Esophagus squamous epithelium (tissue), 5 donors: ENCODE results near the gene FAM83E. TPM values are rescaled to one million over a fixed set of nuclear protein-coding genes. Genes with fewer than 3 reads are reported as not detected.

Source experiments
- DNase-seq: peaks from one replicate; lab custom pipeline; 2025; lab: John Stamatoyannopoulos, UW
- H3K27ac ChIP-seq, 4 donors: fragments of 200-600 bp; sonication (generic); one replicate each; pipeline ENCODE4 v1.5.1; 2016 to 2019; ENCODE audit warnings: mild to moderate bottlenecking in 1 of 4
- H3K27me3 ChIP-seq, 4 donors: fragments of 200-600 bp; sonication (generic); 1 replicate in 3 of 4; 2 replicates in 1 of 4; pipeline versions ENCODE4 v1.5.1 to v1.6.0; 2017 to 2021; ENCODE audit warnings: antibody characterized with exemption in 1 of 4
- H3K36me3 ChIP-seq, 3 donors: fragments of 200-600 bp; sonication (generic); one replicate each; pipeline ENCODE4 v1.5.1; 2016 to 2019
- H3K4me1 ChIP-seq, 3 donors: fragments of 200-600 bp; sonication (generic); one replicate each; pipeline ENCODE4 v1.5.1; 2017 to 2019
- H3K4me3 ChIP-seq, 4 donors: fragments of 200-600 bp; sonication (generic); 1 replicate in 3 of 4; 2 replicates in 1 of 4; pipeline ENCODE4 v1.5.1; 2016 to 2019; ENCODE audit warnings: mild to moderate bottlenecking in 2 of 4, moderate library complexity in 1 of 4
- H3K9me3 ChIP-seq, 3 donors: fragments of 200-600 bp; sonication (generic); one replicate each; pipeline ENCODE4 v1.5.1; 2016 to 2019
- POLR2A ChIP-seq, 4 donors: fragments of 450-650 bp; IDR thresholded peaks; one replicate each; pipeline ENCODE4 v1.6.1; 2017; ENCODE audit warnings: antibody characterized with exemption in 4 of 4, mild to moderate bottlenecking in 4 of 4, moderate library complexity in 3 of 4
- WGBS, 2 donors: methylation state at CpG; one replicate each; pipeline ENCODE4 v1.1.5; 2018; 5-methylcytosine and 5-hydroxymethylcytosine counted together
- intact Hi-C: fragments of 100-400 bp; cut with DNase I; formaldehyde crosslinking; loops from one replicate; pipeline ENCODE4 v1.15.0; 2022
- total RNA-seq, 4 donors: library from RNA; depleted of rRNA; stranded (reverse); fragments of >200 nt; gene quantifications; one replicate each; pipeline ENCODE4 v1.1.0, GENCODE V29; 2016
- TF ChIP-seq, protein P1 (sequence below), 6 experiments: fragments of 450-650 bp in 4 of 6; fragments of 200-600 bp in 2 of 6; sonication (generic) in 2 of 6; IDR thresholded peaks; one replicate each; pipeline ENCODE4 v1.5.1; 2016 to 2019; ENCODE audit warnings: antibody characterized with exemption in 6 of 6, mild to moderate bottlenecking in 4 of 6, moderate library complexity in 4 of 6
- donor health status: DM: yes; HTN: yes; CAD: no.

Gene FAM83E
- total RNA-seq, 4 donors from 2014 or later = 3.1 to 12.3 (median 8.6) TPM

DNA sequence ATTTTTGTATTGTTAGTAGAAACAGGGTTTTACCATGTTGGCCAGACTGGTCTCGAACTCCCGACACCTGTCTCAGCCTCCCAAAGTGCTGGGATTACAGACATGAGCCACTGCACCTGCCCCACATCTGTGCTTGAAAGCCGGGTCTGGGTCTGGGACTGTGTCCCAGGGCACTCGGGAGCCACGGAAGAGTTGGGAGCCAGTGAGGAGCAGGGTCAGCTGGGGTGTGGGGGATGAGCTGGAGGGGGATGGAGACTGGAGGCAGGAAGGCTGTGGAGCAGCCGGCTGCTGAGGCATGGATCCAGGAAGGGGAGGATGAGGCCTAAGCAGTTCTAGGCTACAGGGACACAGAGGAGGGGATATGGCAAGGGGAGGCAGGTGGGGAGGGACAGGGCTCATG, 19.0 kb downstream of the FAM83E start:
- TF ChIP-seq, protein P1, sequence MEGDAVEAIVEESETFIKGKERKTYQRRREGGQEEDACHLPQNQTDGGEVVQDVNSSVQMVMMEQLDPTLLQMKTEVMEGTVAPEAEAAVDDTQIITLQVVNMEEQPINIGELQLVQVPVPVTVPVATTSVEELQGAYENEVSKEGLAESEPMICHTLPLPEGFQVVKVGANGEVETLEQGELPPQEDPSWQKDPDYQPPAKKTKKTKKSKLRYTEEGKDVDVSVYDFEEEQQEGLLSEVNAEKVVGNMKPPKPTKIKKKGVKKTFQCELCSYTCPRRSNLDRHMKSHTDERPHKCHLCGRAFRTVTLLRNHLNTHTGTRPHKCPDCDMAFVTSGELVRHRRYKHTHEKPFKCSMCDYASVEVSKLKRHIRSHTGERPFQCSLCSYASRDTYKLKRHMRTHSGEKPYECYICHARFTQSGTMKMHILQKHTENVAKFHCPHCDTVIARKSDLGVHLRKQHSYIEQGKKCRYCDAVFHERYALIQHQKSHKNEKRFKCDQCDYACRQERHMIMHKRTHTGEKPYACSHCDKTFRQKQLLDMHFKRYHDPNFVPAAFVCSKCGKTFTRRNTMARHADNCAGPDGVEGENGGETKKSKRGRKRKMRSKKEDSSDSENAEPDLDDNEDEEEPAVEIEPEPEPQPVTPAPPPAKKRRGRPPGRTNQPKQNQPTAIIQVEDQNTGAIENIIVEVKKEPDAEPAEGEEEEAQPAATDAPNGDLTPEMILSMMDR (IDR thresholded peaks at IDR 0.05) = no peak
- TF ChIP-seq POLR2A (IDR thresholded peaks at IDR 0.05) = no peak
- peaks cover 0 to 13% (median 0%) of the 10 kb centered on the region in 4 donors for H3K27me3 ChIP-seq
- no peaks in the 10 kb centered on the region for H3K4me1 ChIP-seq
- 63 to 82% methylated on average over 1 to 6 of the region's 6 CpGs for WGBS, 2 donors
- no peak overlapping the region for H3K4me3 ChIP-seq
- intact Hi-C loops = no loop called here
- H3K9me3 ChIP-seq = no peaks in the 10 kb centered on the region
- H3K36me3 ChIP-seq = peaks cover 0 to 97% (median 4%) of the 10 kb centered on the region in 3 donors
- DNase-seq = no peak
- no peak overlapping the region for H3K27ac ChIP-seq

DNA sequence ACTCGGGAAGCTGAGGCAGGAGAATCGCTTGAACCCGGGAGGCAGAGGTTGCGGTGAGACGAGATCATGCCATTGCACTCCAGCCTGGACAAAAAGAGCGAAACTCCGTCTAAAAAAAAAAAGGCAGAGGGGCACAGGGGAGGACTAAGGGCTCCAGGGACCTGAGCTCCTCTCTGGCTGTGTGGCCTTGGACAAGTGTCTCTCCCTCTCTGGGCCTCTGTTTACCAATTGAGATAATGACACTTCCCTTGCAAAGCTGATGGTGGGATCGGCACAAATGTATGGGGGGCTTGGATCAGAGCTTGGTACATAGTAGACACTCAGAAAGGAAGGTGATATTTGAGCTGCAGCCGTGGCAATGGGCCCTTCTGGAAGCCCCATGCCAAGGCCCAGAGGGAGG, 19.7 kb downstream of the FAM83E start:
- Histone ChIP-seq H3K9me3 (no peaks in the 10 kb centered on the region), H3K4me1 (no peaks in the 10 kb centered on the region), H3K27ac (no peak overlapping the region), H3K27me3 (peaks cover 0 to 13% (median 0%) of the 10 kb centered on the region in 4 donors), H3K36me3 (peaks cover 0 to 94% (median 4%) of the 10 kb centered on the region in 3 donors), H3K4me3 (no peak overlapping the region)
- DNase-seq = no peak
- TF ChIP-seq, protein P1 (IDR thresholded peaks at IDR 0.05) = no peak
- no peak for TF ChIP-seq POLR2A (IDR thresholded peaks at IDR 0.05)
- intact Hi-C loops = no loop called here
- WGBS, 2 donors = 91 to 93% methylated on average over 7 to 9 of the region's 9 CpGs

DNA sequence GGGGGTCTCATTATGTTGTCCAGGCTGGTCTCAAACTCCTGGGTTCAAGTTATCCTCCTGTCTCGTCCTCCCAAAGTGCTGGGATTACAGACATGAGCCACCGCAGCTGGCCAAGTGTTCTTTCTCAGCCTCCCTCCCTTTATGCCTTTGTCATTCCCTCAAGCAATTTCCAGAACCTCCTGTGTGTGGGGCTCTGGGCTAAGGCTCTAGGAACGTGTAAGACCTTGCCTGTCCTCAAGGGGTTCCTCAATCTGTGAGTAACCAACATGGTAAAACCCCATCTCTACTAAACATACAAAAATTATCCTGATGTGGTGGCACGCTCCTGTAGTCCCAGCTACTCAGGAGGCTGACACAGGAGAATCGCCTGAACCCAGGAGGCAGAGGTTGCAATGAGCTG, 23.9 kb downstream of the FAM83E start:
- TF ChIP-seq, protein P1 (IDR thresholded peaks at IDR 0.05) = peak in 1 of 6 experiments; percentile 13
- TF ChIP-seq POLR2A (IDR thresholded peaks at IDR 0.05) = no peak
- Histone ChIP-seq H3K4me1 (peaks cover 0 to 22% (median 11%) of the 10 kb centered on the region in 3 donors), H3K4me3 (no peak overlapping the region), H3K9me3 (no peaks in the 10 kb centered on the region), H3K27me3 (no peaks in the 10 kb centered on the region), H3K27ac (no peak overlapping the region), H3K36me3 (peaks cover 0 to 61% (median 0%) of the 10 kb centered on the region in 3 donors)
- intact Hi-C loops = no loop called here
- DNase-seq = no peak
- 70 to 89% methylated on average over 3 of the region's 5 CpGs for WGBS, 2 donors

DNA sequence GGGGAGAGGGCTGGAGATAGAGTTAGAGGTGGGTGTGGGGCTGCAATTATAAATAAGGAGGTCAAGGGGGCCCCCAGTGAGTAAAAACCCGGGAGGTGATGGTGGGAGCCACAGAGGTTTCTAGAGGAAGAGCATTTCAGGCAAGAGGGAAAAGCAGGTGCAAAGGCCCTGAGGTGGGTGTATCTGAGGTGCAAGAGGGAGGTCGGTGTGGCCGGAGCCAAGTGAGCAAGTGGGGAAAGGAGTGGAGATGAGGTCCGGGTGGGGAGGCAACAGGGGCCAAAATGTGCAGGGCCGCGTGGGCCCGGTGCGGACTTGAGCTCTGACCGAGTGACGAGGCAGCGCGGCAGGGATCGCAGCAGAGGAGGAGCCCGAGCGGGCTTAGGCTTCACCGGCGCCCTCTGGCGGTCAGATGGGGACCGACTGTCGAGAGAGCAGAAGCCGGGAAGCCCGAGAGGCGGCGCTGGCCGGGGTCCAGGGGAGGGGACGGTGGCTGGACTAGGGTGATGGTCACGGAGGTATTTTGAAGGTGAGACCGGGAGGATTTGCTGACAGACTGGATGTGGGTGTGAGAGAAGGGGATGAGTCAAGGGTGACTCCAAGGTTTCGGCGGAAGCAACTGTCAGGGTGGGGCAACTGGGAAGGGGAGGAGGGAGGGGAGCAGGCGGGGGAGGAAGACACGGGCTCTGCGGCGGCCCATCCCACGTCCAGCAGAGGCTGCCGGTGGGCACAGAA, 26.0 kb downstream of the FAM83E start:
- Histone ChIP-seq H3K9me3 (no peaks in the 10 kb centered on the region), H3K27ac (peak overlapping the region; percentile 53 to 74 (median 68)), H3K4me1 (peaks cover 4 to 31% (median 16%) of the 10 kb centered on the region in 3 donors), H3K27me3 (no peaks in the 10 kb centered on the region), H3K36me3 (peaks cover 0 to 41% (median 0%) of the 10 kb centered on the region in 3 donors), H3K4me3 (peak overlapping the region in 3 of 4 donors; percentile 31 to 70 (median 35))
- WGBS, 2 donors = 3 to 5% methylated on average over 34 of the region's 36 CpGs
- no peak for TF ChIP-seq POLR2A (IDR thresholded peaks at IDR 0.05)
- TF ChIP-seq, protein P1 (IDR thresholded peaks at IDR 0.05) = peak; percentile 76 to 97 (median 94)
- no peak for DNase-seq
- intact Hi-C loops = loop anchor here (2.0 kb wide), 1 partner anchor 80 kb away; no protein-coding TSS in a partner anchor

DNA sequence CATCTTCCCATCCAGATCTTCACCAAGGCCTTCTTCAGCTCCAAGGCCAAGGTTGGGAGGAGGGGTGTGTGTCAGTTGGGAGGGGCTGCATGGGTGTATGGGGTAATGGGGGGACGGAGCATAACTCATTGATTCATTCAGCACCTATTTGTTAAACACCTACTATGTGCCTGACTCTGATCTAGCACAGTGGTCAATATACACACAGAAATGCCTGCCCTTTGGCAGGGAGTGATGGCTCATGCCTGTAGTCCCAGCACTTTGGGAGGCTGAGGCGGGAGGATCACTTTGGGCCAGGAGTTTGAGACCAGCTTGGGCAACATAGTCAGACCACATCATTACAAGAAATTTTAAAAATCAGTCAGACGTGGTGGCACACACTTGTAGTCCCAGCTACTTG, 27.5 kb downstream of the FAM83E start:
- no peak overlapping the region for H3K27ac ChIP-seq
- no peaks in the 10 kb centered on the region for H3K27me3 ChIP-seq
- DNase-seq = no peak
- TF ChIP-seq POLR2A (IDR thresholded peaks at IDR 0.05) = no peak
- H3K9me3 ChIP-seq = no peaks in the 10 kb centered on the region
- no peak overlapping the region for H3K4me3 ChIP-seq
- peaks cover 7 to 46% (median 24%) of the 10 kb centered on the region in 3 donors for H3K4me1 ChIP-seq
- WGBS, 2 donors = 85 to 86% methylated on average over 1 to 2 of the region's 3 CpGs
- intact Hi-C loops = no loop called here
- peaks cover 0 to 26% (median 0%) of the 10 kb centered on the region in 3 donors for H3K36me3 ChIP-seq
